Pancreas (tissue), 10 donors: ENCODE data around the gene FANCI. TPM values are rescaled to one million over a fixed set of nuclear protein-coding genes. Genes with fewer than 3 reads are reported as not detected.

Source experiments
- ATAC-seq, 4 donors: fragments of 200-7000 bp; cut with Tn5 transposase; one replicate each; pipeline versions ENCODE4 v1.8.0 to v1.9.1; 2020; ENCODE audit warnings: mild to moderate bottlenecking in 4 of 4, moderate library complexity in 4 of 4
- DNase-seq, 6 donors: peaks; one replicate each; pipeline ENCODE4 v3.0.0-alpha.2; 2020
- FAIRE-seq: peaks from 2 replicates; lab custom pipeline; 2012; peaks lifted over from hg19 to GRCh38; lab: Jason Lieb, UNC
- H3K27ac ChIP-seq, 4 donors: fragments of 200-600 bp; sonication (generic); 1 replicate in 3 of 4; 2 replicates in 1 of 4; pipeline versions ENCODE4 v1.5.0 to v1.8.0; 2020
- H3K27me3 ChIP-seq, 4 donors: fragments of 200-600 bp; one replicate each; pipeline ENCODE4 v1.8.0; 2021
- H3K36me3 ChIP-seq, 3 donors: fragments of 200-600 bp; sonication (generic) in 1 of 3; one replicate each; pipeline versions ENCODE4 v1.5.0 to v1.8.0; 2020 to 2021
- H3K4me1 ChIP-seq, 3 donors: fragments of 200-600 bp; one replicate each; pipeline ENCODE4 v1.8.0; 2021
- H3K4me3 ChIP-seq, 4 donors: fragments of 200-600 bp; sonication (generic) in 2 of 4; one replicate each; pipeline versions ENCODE4 v1.5.0 to v1.8.0; 2020 to 2021
- H3K9me3 ChIP-seq, 4 donors: fragments of 200-600 bp; one replicate each; pipeline ENCODE4 v1.8.0; 2021
- WGBS, 2 donors: extraction: QIAGEN DNeasy Blood & Tissue Kit; methylation state at CpG; one replicate each; pipeline ENCODE4 v1.1.7; 2013; 5-methylcytosine and 5-hydroxymethylcytosine counted together
- intact Hi-C, 3 donors: fragments of 100-400 bp; cut with DNase I; formaldehyde crosslinking; loops; one replicate each; pipeline versions ENCODE4 v1.11.1 to v1.14.2; 2022
- polyA plus RNA-seq, 2 donors: library from polyadenylated mRNA; stranded (reverse); fragments of 200-250 nt; gene quantifications; one replicate each; pipeline ENCODE4 v1.2.3, GENCODE V29; 2013
- total RNA-seq, 6 donors: library from RNA; stranded (reverse); fragmentation: NEBNext Ultra II Directional in 4 of 6; extraction: Animal tissue kit (Norgen Biotek cat#: 25700) in 4 of 6; gene quantifications; one replicate each; pipeline versions ENCODE4 v1.2.1 to v1.2.4, GENCODE V29; 2021 to 2023
- TF ChIP-seq, protein P1 (sequence below), 4 donors: fragments of 200-600 bp; sonication (generic) in 3 of 4; IDR thresholded peaks; one replicate each; pipeline versions ENCODE4 v1.5.0 to v1.8.0; 2021; ENCODE audit warnings: antibody characterized with exemption in 4 of 4
- donor health status: healthy with polysubstance abuse.
- donor health status: DM: no; HTN: no; CAD: no; lungs with moderate emphysema.
- donor health status: DM: no; HTN: no; CAD: no.
- donor health status: control.
- donor health status: control.
- donor health status: Bipolar disorder and iron deficiency.
- donor health status: DM: yes; HTN: yes; CAD: no.
- donor health status: DM: no; HTN: no; CAD: no.
- donor health status: DM: no; HTN: no; CAD: no.
- donor health status: DM: yes; HTN: yes; CAD: no.

The FANCI gene
- total and polyA plus RNA-seq, 8 donors: 1.5 to 4.8 (median 3.3) TPM

- Histone ChIP-seq H3K4me1 (peaks cover 11 to 46% (median 42%) of the 10 kb centered on the region in 3 donors), H3K27me3 (no peaks in the 10 kb centered on the region), H3K27ac (peak overlapping the region; percentile 46 to 76 (median 62)), H3K36me3 (peaks cover 4 to 49% (median 26%) of the 10 kb centered on the region in 3 donors), H3K9me3 (no peaks in the 10 kb centered on the region), H3K4me3 (no peak overlapping the region)
- intact Hi-C loops: no loop called here
- ATAC-seq (peak in 3 of 4 donors; percentile 15 to 36 (median 35)), FAIRE-seq (no peak), DNase-seq (peak; percentile 36 to 84 (median 80))
- TF ChIP-seq, protein P1, sequence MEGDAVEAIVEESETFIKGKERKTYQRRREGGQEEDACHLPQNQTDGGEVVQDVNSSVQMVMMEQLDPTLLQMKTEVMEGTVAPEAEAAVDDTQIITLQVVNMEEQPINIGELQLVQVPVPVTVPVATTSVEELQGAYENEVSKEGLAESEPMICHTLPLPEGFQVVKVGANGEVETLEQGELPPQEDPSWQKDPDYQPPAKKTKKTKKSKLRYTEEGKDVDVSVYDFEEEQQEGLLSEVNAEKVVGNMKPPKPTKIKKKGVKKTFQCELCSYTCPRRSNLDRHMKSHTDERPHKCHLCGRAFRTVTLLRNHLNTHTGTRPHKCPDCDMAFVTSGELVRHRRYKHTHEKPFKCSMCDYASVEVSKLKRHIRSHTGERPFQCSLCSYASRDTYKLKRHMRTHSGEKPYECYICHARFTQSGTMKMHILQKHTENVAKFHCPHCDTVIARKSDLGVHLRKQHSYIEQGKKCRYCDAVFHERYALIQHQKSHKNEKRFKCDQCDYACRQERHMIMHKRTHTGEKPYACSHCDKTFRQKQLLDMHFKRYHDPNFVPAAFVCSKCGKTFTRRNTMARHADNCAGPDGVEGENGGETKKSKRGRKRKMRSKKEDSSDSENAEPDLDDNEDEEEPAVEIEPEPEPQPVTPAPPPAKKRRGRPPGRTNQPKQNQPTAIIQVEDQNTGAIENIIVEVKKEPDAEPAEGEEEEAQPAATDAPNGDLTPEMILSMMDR (IDR thresholded peaks at IDR 0.05): no peak
- 14 to 17% methylated on average over 7 of the region's 7 CpGs for WGBS, 2 donors
Measured at GRCh38 chr15:89196994-89197393, 46.8 kb upstream of the FANCI start.

- peaks cover 4 to 43% (median 22%) of the 10 kb centered on the region in 3 donors for H3K36me3 ChIP-seq
Measured at GRCh38 chr15:89197503-89197971, 46.2 kb upstream of the FANCI start.

DNA sequence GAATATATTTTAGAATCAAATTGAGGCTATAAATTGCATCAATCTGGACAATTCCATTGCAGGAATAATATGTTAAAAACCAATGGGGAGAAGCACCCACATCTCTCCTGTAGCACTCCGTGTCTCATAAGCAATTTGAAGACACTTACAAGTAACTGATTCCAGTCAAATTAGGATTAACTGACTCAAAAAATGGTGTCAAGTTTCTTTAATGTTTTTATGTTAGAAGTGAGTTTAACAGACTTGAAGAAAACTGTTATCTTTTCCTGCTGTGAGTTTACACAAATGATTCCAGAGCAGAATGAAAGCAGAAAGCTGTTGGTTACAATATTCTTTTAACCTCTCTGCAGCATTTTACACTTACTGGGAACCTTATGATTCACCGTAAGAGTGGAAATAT, 45.6 kb upstream of the FANCI start:
- Histone ChIP-seq H3K27me3 (no peaks in the 10 kb centered on the region), H3K27ac (peak overlapping the region; percentile 51 to 76 (median 62)), H3K4me3 (no peak overlapping the region), H3K9me3 (no peaks in the 10 kb centered on the region), H3K4me1 (peaks cover 11 to 46% (median 42%) of the 10 kb centered on the region in 3 donors), H3K36me3 (peaks cover 4 to 37% (median 17%) of the 10 kb centered on the region in 3 donors)
- DNase-seq (no peak), ATAC-seq (peak in 1 of 4 donors; percentile 5), FAIRE-seq (no peak)
- TF ChIP-seq, protein P1 (IDR thresholded peaks at IDR 0.05): no peak
- intact Hi-C loops: no loop called here
- WGBS, 2 donors: 65 to 67% methylated on average over 2 of the region's 2 CpGs

More at GRCh38 chr15:89197503-89197971, 46.2 kb upstream of the FANCI start:
- Histone ChIP-seq H3K4me1 (peaks cover 11 to 46% (median 42%) of the 10 kb centered on the region in 3 donors), H3K4me3 (no peak overlapping the region), H3K27me3 (no peaks in the 10 kb centered on the region), H3K9me3 (no peaks in the 10 kb centered on the region), H3K27ac (peak overlapping the region; percentile 46 to 76 (median 62))
- 12% methylated on average over 4 of the region's 4 CpGs for WGBS, 2 donors
- TF ChIP-seq, protein P1 (IDR thresholded peaks at IDR 0.05): no peak
- peak; percentile 44 to 78 (median 76) for ATAC-seq
- FAIRE-seq: no peak
- intact Hi-C loops: no loop called here
- DNase-seq: peak in 5 of 6 donors; percentile 65 to 84 (median 70)

DNA sequence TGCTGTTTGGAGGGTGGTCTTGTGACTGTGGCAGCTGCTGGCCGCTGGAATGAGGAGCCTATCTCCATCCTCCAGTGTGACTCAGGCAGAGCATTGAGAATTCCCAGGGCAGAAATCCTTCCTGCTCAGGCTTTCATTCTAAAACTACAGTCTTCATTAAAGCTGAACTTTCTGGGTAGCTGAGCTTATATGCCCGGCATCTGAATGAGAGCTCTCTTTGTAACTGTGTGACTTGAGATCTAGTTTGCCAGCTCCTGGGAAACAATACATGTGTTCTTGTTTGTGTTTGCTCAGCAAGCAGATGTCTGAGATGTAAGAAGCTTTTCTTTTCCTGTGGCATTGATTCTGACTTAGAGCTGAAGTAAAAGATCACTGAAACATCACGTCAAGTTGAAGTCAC, 44.8 kb upstream of the FANCI start:
- TF ChIP-seq, protein P1 (IDR thresholded peaks at IDR 0.05): no peak
- Histone ChIP-seq H3K4me3 (no peak overlapping the region), H3K4me1 (peaks cover 11 to 46% (median 42%) of the 10 kb centered on the region in 3 donors), H3K27me3 (no peaks in the 10 kb centered on the region), H3K9me3 (no peaks in the 10 kb centered on the region), H3K36me3 (peaks cover 4 to 29% (median 13%) of the 10 kb centered on the region in 3 donors), H3K27ac (peak overlapping the region; percentile 51 to 76 (median 62))
- peak; percentile 66 to 77 (median 74) for ATAC-seq
- 19 to 27% methylated on average over 3 of the region's 3 CpGs for WGBS, 2 donors
- FAIRE-seq: no peak
- DNase-seq: peak in 2 of 6 donors; percentile 40 to 43
- intact Hi-C loops: no loop called here

DNA sequence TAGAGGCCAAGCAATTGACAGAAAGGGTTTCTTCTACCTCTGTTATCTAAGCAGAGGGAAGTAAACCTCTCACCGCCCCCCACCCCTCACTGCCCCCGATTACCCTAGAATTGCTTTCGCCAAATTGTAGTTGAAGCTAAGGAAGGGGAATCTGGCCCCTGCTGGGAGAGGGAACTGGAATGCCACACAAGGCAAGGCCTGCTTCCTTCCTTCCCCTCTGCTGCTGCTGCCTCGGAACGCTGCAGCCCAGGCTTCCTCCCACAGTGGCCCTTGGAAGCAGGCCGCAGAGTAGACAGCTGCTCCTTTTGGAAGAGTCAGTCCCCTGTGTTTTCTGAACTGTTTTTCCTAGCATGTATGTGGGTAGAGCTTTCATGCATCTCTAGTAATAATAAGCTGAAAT, 44.0 kb upstream of the FANCI start:
- intact Hi-C loops: loop anchor here in 1 of 3 donors (10.0 kb wide), 1 partner anchor 115 kb away; no protein-coding TSS in a partner anchor
- Histone ChIP-seq H3K9me3 (no peaks in the 10 kb centered on the region), H3K36me3 (peaks cover 4 to 21% (median 8%) of the 10 kb centered on the region in 3 donors), H3K4me3 (no peak overlapping the region), H3K4me1 (peaks cover 11 to 51% (median 46%) of the 10 kb centered on the region in 3 donors), H3K27me3 (no peaks in the 10 kb centered on the region), H3K27ac (peak overlapping the region; percentile 51 to 76 (median 62))
- TF ChIP-seq, protein P1 (IDR thresholded peaks at IDR 0.05): no peak
- no peak for DNase-seq
- ATAC-seq: peak in 3 of 4 donors; percentile 21 to 29 (median 27)
- WGBS, 2 donors: 47 to 53% methylated on average over 6 of the region's 6 CpGs
- no peak for FAIRE-seq
